C4-2B (cell line): ENCODE data around the gene EPHA5.
A peak's percentile ranks its signal among the peaks of the same experiment; 100 is the strongest.

Source experiments
- H3K27ac ChIP-seq: fragments of 450-650 bp; 2 replicates; pipeline ENCODE4 v1.5.1; 2017
- CTCF ChIP-seq: fragments of 450-650 bp; conservative IDR thresholded peaks from 2 replicates; pipeline ENCODE4 v1.5.1; 2017; ENCODE audit warnings: mild to moderate bottlenecking
- ZFX ChIP-seq: fragments of 450-650 bp; IDR thresholded peaks from 2 replicates; pipeline ENCODE4 v1.6.1; 2017

Gene EPHA5

DNA sequence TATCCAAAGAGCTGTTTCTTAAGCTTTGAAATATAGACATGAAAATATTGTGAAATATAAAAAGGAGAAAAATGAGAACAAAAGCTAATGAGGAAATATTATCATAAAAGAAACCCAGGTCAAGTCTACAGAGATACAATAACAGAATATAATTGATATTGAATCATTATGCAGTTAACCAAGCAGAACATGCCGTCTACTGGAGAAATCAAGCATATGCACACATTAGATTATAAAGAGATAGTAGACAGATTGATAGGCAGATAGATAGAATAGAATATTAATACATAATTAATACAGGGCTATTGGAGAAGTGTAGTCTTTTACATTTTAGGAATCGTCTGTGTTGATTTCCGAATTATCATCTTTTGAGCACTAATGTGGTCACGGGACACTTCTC, 208.5 kb downstream of the EPHA5 start:
- H3K27ac ChIP-seq, result no peak overlapping the region
- no peak for TF ChIP-seq ZFX
- TF ChIP-seq CTCF, result peak; percentile 54

GRCh38 chr4:65457011-65457410, 213.3 kb downstream of the EPHA5 start:
- no peak overlapping the region for H3K27ac ChIP-seq
- TF ChIP-seq CTCF, result no peak
- TF ChIP-seq ZFX, result no peak

DNA sequence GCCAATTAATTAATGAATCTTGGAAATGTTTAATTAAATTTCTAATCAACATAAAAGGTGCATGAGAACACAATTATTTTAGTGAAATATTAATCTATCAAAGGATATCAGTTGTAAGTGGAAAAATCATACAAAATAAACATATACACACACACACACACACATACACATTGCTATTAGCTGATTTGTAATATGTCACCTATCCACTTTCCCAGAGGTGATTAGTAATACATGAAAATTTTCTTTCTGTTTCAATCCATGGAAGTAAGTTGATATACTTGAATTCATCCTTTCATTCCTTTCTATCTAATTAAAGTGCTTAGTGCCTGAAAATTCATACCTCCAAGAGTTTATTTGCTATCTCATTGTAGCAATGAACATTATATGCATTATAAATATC, 213.7 kb downstream of the EPHA5 start:
- H3K27ac ChIP-seq, result no peak overlapping the region
- TF ChIP-seq ZFX (no peak), CTCF (no peak)

DNA sequence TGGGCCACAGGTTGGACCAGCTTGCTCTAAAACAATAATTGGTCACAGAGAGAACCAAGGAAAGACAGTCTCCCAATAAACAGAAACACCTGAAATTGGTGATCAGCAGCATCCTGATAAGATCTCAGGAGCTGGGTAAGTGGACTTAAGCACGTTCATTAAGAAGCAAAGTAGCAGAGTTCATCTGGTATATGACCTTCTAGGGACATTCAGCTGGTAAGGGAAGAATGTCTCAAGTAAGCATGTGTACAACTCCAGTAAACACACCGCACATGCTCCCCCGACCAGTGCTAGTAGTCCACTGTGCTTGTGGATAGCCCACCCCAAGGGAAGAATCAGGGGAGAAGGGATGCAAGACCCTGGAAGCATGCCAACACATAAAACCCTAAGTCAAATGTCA, 216.9 kb downstream of the EPHA5 start:
- no peak overlapping the region for H3K27ac ChIP-seq
- TF ChIP-seq ZFX, result no peak
- no peak for TF ChIP-seq CTCF

- H3K27ac ChIP-seq, result no peak overlapping the region
- TF ChIP-seq ZFX (no peak), CTCF (no peak)
Measured at GRCh38 chr4:65450899-65451298, 219.4 kb downstream of the EPHA5 start.

DNA sequence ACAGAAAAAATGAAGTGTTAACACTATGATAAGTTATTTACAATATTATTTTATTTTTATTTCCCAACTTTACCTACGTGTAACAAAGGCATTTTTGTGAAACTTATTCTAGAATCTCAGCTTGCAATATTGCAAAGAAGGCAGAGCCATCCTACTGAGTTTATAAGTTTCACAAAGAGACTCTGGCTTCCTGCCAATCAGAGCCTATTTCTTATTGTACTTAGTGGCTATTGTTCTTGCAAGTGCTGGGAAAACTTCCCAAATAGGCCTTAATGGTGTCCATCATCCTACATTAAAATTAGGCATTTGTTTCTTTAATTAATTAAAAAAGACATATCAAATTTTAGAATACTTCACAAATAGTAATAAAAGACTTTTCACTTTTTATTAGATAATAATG, 233.2 kb downstream of the EPHA5 start:
- TF ChIP-seq ZFX, result no peak
- no peak for TF ChIP-seq CTCF
- H3K27ac ChIP-seq, result no peak overlapping the region

GRCh38 chr4:65422109-65422508, 248.2 kb downstream of the EPHA5 start:
- TF ChIP-seq CTCF (no peak), ZFX (no peak)
- H3K27ac ChIP-seq, result no peak overlapping the region

DNA sequence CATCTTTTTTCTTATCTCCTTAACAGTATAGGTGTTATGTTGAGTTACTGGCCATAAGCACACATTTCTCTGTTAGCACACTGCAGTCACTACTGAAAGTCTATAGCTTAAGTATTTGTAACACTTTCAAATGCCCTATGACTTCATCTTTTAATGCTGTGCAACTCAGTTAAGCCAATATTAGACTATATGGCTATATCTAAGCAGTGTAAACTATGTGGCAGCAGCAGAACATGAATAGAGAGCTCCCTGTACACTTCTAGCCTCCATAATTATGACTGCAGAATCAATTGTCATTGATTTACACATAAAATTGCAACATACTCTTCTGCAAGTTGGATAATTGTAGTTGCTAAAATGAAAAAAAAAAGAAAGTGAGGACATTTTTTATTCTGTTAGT, 250.3 kb downstream of the EPHA5 start:
- no peak overlapping the region for H3K27ac ChIP-seq
- no peak for TF ChIP-seq CTCF
- TF ChIP-seq ZFX, result no peak
